ENCODE results near the gene EHBP1L1.
A peak's percentile ranks its signal among the peaks of the same experiment; 100 is the strongest.

EHBP1L1 gene

DNA sequence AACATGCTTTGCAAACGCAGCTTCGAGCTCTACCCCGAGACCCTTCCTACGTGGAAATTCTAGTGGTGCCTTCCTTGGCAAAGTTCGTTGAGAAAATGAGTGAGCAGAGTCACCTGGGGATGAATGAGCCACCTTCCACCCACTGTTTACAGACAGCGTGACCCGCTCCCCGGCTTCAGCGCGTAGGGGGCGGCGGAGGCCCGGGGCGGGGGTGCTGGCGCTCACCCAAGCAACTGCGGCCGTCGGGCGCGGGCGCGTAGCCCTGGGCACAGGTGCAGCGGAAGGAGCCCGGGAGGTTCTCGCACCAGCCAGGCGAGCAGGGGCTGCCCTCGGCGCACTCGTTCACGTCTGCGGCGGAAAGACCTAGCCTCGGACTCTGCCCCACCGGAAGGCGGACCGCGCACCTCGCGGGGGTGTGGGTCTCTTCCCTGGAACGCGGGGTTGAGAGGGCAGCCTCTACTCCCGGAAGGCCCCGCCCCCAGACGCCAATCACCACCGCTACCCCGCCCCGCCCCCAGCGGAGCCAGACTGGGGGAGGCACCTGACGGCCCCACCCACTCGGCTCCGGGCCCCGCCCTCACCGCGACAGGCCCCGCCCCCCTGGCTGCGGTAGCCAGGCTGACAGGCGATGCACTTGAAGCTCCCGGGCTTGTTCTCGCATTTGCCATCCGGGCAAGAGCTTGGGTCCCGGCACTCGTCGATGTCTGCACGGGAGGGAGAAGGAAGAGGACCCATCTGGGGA, 29.5 kb upstream of the EHBP1L1 start:
- peak; percentile 98 to 99 (median 98) for DNase-seq (ENCODE audit: low read depth in 3 of 3)

DNA sequence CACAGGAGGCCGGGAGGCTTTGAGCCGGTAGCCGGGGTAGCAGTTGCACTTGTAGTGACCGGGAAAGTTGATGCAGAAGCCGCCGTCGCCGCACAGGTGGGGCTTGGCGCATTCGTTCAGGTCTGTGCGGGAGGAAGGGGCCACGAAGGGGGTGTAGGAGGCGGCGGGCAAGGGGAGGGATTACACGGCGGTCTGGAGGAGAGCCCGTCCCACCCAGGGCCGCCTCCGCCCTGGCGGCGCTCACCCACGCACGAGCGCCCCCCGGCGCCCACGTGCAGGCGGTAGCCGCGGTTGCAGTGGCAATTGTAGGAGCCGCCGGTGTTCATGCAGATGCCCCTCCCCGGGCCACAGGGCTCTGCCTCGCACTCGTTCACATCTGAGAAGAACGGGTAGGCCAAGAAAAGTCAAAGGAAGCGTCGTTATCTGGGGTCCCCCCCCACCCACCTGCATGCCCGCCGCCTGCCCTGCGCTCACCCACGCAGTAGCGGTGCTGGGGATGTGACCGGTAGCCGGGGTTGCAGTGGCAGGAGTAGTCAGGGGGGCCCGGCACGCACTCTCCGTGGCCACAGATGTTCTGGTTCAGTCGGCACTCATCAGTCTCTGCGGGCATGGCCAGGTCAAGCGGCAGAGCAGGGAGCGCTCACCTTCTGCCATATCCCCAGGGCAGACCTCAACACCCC, 28.3 kb upstream of the EHBP1L1 start:
- no peak for DNase-seq (ENCODE audit: low read depth in 3 of 3)

DNA sequence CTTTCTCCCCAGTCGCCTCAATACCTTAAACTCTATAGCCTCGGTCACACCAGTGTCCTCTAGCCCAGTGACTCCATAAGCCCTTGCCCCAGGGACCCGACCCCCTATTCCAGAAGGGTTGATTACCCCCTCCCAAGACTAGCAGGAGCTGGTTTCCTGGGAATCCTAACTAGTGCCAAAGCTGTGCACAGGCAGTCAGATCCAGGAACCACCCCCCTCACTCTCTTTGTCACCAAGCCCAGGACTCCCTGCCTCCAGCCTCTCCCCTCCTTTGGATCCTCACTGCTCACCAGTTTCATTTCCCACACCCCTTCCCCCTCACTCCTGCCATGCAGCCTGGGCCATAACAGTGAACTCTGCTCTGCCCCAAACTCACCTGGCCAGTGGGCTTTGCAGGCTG, 27.5 kb upstream of the EHBP1L1 start:
- DNase-seq (ENCODE audit: low read depth in 3 of 3) = no peak

DNA sequence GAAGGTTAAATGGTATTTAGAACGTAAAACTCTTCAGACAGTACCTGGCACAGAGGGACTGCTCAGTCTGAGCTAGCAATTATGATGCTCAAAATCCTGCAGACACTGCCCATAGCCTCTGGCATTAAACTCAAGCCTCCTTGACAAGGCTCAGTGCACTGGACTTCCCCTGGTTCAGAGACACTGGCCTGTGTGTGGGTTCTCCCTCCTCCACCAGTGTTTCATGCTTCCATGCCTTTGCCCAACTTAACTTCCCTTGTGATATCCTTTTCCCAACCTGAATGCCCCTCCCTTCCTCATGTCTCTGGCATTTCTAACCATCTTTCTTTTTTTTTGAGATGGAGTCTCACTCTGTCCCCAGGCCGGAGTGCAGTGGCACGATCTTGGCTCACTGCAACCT, 26.8 kb upstream of the EHBP1L1 start:
- DNase-seq (ENCODE audit: low read depth in 3 of 3) = no peak

DNA sequence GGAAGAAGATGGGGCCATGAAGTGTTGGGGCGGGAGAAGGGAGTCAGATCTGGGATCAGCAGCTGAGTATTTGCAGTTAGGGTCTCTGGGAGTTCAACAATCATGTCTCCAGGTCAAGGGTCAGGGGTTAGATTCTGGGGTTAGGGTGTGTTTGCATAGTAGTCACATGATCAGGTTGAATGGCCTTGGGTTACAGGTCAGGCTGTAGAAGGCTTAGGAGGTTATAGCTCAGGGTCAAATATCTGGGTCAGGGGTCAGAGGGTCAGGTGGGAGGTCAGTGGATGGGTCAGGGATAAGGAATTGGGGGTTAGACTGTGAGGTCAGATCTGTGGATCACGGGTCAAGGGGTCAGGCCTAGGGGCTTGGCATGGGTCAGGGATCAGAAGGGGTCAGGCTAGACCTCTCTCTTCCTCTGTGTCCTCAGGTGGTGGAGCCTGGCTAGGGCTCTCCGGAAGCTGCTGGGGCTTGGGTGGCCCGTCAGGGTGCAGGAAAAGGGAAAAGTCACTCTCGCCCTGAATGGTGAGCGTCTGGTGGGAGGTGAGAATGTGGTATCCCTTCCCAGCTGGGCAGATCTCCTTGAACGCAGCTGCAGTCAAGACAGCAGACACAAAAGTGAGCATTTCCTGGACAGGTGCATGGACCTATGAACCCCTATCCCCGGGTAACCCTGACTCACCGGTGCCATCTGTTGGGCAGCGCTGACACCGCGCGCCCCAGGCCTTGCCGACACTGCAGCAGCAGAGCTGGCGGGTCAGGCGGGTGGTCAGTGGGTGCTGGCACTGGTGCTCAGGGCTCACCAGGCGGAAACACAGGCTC, 24.1 kb upstream of the EHBP1L1 start:
- no peak for DNase-seq (ENCODE audit: low read depth in 3 of 3)

DNA sequence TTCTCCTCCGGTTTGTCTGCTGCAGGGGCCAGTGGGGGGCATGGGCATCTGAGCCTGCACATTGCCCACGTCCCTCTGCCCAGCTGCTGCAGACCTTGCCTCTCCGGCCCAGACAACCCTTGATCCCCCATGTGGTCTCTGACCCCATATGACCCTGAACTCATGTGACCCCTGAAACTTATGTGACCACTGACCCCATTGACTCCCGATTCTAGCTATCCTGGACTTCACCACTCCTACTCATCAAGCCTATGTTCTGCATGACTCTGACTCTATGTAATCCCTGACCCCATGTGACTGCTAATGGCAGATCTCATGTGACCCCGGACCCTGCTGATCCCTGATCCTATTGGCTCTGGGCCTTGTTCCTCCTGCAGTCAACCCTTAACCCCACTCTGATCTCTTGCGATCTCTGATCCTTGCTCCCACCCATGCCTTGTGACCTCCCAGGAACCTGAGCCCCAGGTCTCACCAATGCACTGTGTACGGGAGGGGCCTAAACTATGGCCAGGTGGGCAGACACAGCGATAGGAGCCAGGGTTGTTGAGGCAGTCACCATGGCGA, 23.4 kb upstream of the EHBP1L1 start:
- no peak for DNase-seq (ENCODE audit: low read depth in 3 of 3)

DNA sequence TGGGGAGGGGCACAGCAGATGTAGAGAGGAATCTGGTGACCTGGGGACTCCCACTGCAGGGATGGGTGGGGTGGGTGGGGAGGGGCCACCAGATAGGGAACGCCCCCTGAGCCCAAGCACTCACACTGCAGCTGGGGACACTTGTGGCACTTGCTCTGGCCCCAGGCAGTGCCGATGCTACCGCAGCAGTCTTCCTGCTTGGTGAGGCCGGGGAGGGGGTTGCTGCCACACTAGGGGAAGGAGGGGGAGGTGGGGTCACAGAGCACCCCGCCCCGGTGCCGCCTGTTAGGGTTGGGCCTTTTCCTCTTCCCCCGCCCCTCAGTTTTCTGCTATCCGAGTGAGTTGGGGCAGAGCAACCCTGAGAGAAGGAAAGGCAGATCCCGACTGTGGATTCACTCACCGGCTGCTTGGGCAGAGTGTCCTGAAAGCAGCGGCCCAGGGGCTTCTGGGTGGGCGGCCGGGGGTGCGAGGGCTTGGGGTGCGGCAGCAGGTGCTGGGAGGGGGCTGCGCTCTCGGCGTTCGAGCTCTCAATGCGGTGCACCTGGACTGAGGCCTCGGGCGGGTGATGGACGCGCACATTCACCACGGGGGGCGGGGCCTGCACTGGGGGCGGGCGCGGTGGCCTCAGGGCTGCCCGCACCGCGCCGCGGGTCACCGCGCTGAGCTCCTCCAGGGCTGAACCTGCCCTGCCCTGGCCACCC, 22.4 kb upstream of the EHBP1L1 start:
- peak in 1 of 3 experiments; percentile 47 for DNase-seq (ENCODE audit: low read depth in 3 of 3)

DNA sequence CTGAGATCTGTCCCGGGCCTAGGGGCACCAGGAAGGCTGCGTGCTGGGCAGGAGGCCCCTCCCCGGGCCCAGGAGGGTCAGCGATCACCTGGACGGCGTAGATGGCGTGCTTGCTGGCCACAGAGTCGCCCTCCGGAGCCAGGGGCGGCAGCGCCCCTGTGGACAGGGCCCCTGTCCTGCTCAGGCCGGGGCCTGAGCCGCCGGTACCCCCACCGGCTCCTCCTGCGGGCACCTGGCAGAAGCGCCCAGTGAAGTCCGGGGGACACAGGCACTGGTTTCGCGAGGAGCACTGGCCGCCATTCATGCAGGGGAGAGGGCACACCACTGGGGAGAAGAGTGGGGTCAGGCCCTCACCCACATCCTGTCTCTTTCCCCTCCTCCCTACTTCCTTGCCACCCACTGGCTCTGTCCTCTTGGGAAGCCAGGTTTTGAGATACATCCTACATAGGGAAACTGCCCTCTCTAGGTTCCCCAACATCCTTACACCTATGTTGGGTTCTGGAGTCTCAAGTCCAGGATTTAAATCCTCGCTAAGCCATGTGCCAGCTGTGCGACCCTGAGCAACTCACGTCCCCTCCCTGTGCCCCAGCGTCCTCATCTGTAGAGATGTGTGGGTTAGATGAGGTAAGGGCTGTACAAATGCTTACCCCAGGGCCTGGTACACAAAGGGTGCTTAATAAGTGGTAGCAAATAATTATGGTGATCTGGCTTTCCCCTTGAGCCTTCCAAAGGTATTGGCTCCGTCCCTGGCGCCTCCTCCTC, 21.6 kb upstream of the EHBP1L1 start:
- DNase-seq (ENCODE audit: low read depth in 3 of 3) = no peak

DNA sequence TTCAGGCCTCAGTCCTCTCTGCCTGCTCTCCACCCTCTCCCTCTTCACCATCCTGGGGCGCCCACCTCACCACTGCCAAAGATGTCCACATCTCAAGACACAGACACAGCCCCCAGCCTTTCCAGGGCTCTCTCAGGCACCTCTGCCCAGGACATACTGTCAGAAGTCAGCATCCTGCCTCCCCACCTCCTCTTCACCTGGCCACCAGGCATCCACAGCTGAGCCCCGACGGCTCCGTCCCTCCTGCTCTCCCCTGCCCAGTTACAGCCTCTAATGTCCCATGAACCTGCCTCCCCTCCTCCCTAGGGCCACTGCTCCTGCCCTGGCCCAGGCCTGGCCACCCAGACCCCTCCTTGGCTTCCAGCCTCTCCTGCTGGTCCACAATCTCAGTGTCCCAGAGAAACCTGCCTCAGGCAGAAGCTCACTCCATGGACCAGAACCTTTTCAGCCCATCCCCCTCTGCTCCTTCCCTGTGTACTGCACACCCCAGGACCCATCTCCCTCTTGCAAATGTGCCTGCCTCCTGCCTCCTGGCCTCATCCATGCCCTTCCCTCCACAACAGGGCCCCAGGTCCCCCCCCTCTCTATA, 20.9 kb upstream of the EHBP1L1 start:
- no peak for DNase-seq (ENCODE audit: low read depth in 3 of 3)

DNA sequence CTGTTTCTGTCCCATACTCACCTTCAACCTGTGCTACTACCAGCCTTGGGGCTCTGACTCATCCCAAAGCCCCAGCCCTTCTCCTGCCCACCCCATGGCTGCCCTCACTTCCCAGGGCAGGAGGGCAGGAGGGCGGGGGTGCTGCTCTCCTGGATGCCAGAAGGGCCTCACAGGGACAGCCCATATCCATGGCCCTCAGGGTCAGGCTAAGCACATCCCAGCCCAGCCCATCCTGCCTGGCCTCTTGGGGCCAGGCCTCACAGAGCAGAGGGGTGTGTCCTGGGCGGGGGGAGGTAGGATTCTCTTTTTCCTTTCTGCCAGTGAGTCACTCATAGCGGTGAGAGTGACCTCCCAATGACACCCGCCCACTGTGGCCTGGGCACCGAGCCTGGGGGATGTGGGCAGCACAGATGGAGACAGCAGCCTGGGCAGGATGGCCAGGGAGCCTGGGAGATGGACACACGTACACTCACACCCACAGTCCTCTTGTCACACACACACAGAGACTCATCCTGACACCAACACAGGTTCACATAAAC, 20.1 kb upstream of the EHBP1L1 start:
- no peak for DNase-seq (ENCODE audit: low read depth in 3 of 3)

DNA sequence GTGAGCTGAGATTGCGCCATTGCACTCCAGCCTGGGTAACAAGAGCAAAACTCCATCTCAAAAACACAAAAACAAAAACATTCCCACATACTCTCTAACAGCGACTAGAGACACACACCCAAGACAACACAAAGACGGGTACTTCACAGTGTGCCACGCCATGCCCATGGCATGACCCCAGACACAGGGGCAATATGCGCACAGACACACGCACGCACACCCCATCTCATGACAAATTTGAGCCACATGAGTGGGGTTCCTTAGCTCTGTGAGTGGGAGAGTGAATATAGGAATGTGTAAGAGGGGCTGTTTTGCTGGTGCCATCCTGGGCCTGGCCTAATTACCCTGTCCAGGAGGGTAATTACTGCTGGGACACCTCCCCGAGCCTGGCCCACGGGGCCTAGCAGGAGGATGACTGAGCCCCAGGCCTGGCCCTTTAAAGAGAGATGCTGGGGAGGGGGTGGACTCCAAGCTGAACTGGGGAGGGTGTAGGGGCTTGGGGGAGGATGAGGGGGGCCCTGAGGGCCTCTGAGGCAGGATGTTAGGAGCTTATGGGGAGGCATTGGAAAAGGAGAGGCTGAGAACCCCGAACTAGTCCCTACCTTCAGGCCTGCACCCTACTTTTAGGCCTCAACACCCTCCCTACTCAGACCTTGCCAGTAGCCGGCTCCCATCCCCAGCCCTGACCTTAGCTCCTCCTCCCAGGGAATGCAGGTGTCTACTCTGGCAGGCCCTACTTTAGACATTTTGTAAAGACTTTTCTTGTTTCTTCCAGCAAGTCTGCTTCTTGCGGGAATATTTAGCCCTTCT, 19.2 kb upstream of the EHBP1L1 start:
- DNase-seq (ENCODE audit: low read depth in 3 of 3) = no peak

DNA sequence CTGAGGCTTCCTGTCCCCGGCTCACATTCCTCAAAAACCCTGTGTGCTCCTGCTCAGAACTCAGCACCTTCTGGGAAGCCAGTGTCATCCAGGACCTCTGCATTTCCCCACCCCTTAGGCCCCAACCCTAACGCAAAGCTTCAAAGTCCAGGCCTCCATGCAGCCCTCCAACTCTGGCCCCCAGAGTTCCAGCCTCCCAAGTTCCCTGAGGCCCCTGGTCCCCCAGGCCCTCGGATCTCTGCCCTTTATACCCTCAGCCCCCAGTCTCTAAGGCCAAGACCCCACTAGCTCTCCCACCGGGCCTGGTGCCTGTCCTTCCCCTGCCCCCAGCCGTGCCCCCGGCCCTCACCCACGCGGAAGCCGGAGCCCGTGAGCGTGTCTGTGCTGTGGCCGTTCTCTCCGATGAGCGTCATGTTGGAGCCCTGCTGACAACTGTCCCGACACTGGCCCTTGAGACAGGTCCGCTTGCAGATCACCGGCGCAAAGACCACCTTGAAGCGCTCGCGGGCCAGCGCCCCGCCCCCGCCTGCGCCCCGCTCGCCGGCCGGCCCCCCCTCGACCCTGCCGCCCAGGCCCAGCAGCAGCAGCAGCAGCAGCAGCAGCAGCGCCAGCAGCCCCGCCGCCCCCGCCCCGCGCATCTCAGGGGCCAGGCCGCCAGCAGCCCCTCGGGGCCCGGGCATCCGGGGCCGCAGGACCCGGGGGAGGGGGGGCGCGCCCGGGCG, 18.4 kb upstream of the EHBP1L1 start:
- DNase-seq (ENCODE audit: low read depth in 3 of 3) = no peak

DNA sequence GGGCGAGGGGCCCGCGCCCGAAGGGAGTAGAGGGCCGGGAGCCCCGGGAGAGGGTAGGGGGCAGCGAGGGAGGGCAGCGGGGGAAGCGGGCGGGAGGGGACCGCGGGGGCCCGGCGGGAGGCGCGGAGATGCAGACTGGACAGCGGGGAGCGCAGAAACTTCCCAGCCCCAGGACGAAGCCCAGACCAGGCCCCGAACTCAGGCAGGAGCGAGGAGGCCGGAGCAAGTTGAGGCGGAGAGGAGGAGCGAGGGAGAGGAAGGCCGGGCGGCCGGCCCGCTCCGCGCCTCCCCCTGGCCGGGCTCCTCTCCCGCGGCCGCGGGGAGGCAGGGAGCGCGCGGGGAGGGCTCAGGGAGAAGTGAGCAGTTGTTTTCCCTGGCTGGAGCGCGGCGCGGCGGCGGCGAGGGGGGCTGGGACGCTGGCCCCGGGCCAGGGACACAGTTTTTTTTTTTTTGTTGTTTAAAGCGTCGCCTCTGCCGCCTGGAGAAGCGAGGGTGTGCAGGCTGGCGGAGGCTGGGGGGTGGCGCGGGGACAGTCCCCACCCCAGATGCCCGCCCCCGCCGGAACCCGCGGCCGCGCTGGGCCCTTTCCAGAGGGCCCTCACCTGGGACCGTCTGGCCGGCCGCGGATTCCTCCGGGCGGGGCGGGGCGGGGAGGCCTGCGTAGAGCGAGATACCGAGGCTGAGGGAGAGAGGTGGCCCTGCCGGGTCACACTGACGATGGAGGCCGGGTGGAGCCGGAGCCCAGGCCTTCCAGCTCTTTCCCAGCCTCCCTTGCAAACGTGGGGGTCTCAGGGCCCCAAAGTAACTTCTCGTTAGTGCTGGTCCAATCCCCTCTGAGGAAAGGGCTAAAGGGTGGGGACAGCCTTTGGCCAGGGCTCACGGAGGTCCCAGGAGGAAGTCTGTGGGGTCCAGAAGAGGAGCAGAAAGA, 17.6 kb upstream of the EHBP1L1 start, which contains the start of gene LTBP3:
Gene LTBP3, minus strand, starts transcription at position 358 of the 928 bp plus-strand sequence. CDS start 400 bp downstream, outside the sequence.
- DNase-seq (ENCODE audit: low read depth in 3 of 3) = no peak

DNA sequence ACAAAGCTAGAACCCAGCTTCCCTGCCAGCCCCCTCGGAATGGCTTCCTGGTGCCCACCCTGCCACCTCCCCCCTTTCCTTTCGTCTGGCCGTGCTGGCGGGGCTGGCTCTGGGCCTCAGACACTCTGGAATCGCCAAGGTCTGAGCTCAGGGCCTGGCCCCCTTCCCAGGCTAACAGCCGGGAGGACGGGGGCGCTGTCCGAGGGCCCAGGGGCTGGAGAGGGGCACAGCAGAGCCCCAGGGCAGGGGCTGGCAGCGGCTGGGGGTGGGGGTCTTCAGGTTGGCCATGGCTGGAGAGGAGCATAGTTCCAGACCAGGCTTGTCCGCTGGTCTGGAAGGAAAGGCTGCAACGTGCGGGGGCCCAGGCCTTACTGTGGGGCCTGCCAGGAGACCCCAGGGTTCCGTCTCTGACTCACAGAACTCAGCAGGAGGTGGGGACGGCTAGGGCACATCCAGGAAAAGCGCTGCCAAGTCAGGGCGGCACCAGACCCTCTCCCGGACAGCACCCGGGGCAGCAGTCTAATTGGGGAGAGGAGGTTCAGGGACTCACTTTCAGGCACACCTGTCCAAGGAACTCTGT, 16.8 kb upstream of the EHBP1L1 start:
- DNase-seq (ENCODE audit: low read depth in 3 of 3) = no peak

DNA sequence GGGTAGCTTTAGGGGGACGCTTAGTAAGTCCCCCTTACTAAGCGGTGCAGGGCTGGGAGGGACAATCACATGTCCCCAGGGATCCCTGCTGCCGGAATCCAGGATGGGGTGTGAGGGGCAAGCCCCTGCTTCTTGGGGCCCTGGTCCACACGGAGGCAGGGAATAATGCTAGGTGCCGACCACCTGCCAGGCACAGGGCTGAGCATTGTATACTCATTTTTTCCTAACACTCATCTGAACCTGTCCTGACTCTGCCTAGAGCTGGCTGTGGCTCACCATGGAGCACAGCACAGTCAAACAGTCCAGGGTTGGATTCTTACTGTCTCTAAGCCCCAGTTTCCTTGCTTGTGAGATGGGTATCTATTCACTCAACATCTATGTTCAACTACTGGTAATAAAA, 16.3 kb upstream of the EHBP1L1 start:
- DNase-seq (ENCODE audit: low read depth in 3 of 3) = no peak

DNA sequence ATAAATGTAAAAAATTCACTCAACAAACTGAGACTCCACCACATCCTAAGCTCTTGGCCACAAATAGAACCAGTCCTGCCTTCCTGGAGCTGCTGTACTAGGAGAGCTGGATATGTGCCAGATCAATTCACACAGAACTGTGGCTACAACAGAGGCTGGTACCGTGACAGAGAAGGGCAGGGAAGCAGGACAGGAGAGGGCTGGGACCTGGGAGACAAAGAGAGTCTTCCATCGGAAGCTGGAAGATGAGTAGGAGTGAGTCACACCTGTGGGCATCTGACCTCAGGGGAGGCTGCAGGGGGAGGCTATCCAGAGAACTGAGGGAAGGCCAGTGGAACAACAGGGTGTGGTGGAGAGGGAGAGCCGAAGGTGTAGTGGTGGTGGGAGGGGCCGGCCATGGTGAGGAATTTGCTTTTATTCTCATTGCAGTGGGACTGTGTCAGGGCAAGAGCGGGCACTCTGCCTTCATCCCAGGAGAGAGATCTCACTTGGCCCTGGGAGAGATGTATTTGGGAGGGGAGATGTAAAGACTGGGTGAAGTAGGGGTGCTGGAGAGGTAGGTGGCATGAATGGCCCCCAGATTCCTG, 15.8 kb upstream of the EHBP1L1 start:
- no peak for DNase-seq (ENCODE audit: low read depth in 3 of 3)

Data from stimulated activated CD4-positive, alpha-beta T cell treated with anti-CD3 and anti-CD28 coated beads, TNF-alpha, amount 100 ng/mL, for 4 hours (primary cell).